SK-N-MC (cell line): ENCODE data around the gene INS.

Experiments
- EZH2 ChIP-seq: fragments of 200-600 bp; sonication (generic); IDR thresholded peaks from one replicate; pipeline ENCODE4 v1.6.1; 2017; ENCODE audit warnings: antibody characterized with exemption
- FOXP2 ChIP-seq: optimal IDR thresholded peaks from 2 replicates; pipeline ENCODE3; 2011; ENCODE audit warnings: mild to moderate bottlenecking, moderate library complexity; ENCODE audit not compliant: insufficient read depth; ENCODE audit errors: extremely low read length, control extremely low read depth
- POLR2AphosphoS5 ChIP-seq: IDR thresholded peaks from 2 replicates; pipeline ENCODE4 v1.6.1; 2012; ENCODE audit warnings: mild to moderate bottlenecking, low read depth, low read length, borderline replicate concordance

- no peak for TF ChIP-seq POLR2AphosphoS5
- TF ChIP-seq EZH2 = no peak
- TF ChIP-seq FOXP2 = no peak
Observed at GRCh38 chr11:2113776-2114175, 47.2 kb downstream of the INS start.
